Neural cell (in vitro differentiated cells): ENCODE results near the gene VKORC1. TPM values are rescaled to one million over a fixed set of nuclear protein-coding genes. Genes with fewer than 3 reads are reported as not detected.

Source experiments
- H2AFZ ChIP-seq: fragments of 200-600, 300-800 bp; sonication (generic), shearing (Covaris generic); 2 replicates; pipeline ENCODE4 v1.6.0; 2014; ENCODE audit warnings: low read depth, mild to moderate bottlenecking, antibody characterized with exemption, low read length, moderate library complexity
- H3F3A ChIP-seq: fragments of 200-600 bp; shearing (Covaris generic); 2 replicates; pipeline ENCODE4 v1.6.1; 2016; ENCODE audit warnings: mild to moderate bottlenecking, moderate library complexity, mixed read lengths, antibody characterized with exemption, low read length; ENCODE audit not compliant: insufficient read depth, poor library complexity, severe bottlenecking
- H3K27ac ChIP-seq: fragments of 200-600, 300-800 bp; sonication (generic), shearing (Covaris generic); 2 replicates; pipeline ENCODE4 v1.5.1; 2014; ENCODE audit warnings: mild to moderate bottlenecking, low read length, moderate library complexity
- H3K27me3 ChIP-seq: fragments of 300-800, 200-600 bp; sonication (generic), shearing (Covaris generic); 2 replicates; pipeline ENCODE4 v1.6.0; 2014; ENCODE audit warnings: mild to moderate bottlenecking, low read depth, low read length, moderate library complexity; ENCODE audit not compliant: insufficient read depth
- H3K36me3 ChIP-seq: fragments of 300-800, 200-600 bp; sonication (generic), shearing (Covaris generic); 2 replicates; pipeline ENCODE4 v1.5.1; 2014; ENCODE audit warnings: mild to moderate bottlenecking, antibody characterized with exemption, low read length, moderate library complexity; ENCODE audit not compliant: insufficient read depth
- H3K4me2 ChIP-seq: fragments of 300-800, 200-600 bp; sonication (generic), shearing (Covaris generic); 2 replicates; pipeline ENCODE4 v1.6.0; 2014; ENCODE audit warnings: mild to moderate bottlenecking, low read length
- H3K4me3 ChIP-seq: fragments of 300-800, 200-600 bp; sonication (generic), shearing (Covaris generic); 2 replicates; pipeline ENCODE4 v1.5.1; 2014; ENCODE audit warnings: mild to moderate bottlenecking, low read length, moderate library complexity
- H3K79me2 ChIP-seq: fragments of 200-600 bp; shearing (Covaris generic); replicated peaks from 2 replicates; pipeline ENCODE4 v1.6.0; 2014; ENCODE audit warnings: mild to moderate bottlenecking, low read length, moderate library complexity; ENCODE audit not compliant: insufficient read depth
- H3K9ac ChIP-seq: fragments of 300-800, 200-600 bp; sonication (generic), shearing (Covaris generic); 2 replicates; pipeline ENCODE4 v1.6.1; 2016; ENCODE audit warnings: mild to moderate bottlenecking, low read length, mixed read lengths
- H3K9me2 ChIP-seq: fragments of 200-600 bp; shearing (Covaris generic); 2 replicates; pipeline ENCODE4 v1.6.1; 2016; ENCODE audit warnings: mild to moderate bottlenecking, low read length, mixed read lengths; ENCODE audit not compliant: insufficient read depth
- H3K9me3 ChIP-seq: fragments of 200-600, 300-800 bp; sonication (generic), shearing (Covaris generic); 2 replicates; pipeline ENCODE4 v1.6.1; 2016; ENCODE audit warnings: mild to moderate bottlenecking, mixed run types, low read length, moderate library complexity, mixed read lengths
- H4K20me1 ChIP-seq: fragments of 200-600 bp; shearing (Covaris generic); 2 replicates; pipeline ENCODE4 v1.6.1; 2016; ENCODE audit warnings: mild to moderate bottlenecking, mixed run types; ENCODE audit not compliant: insufficient read depth
- EP300 ChIP-seq: fragments of 450-650 bp; conservative IDR thresholded peaks from 2 replicates; pipeline ENCODE4 v1.6.1; 2014; ENCODE audit warnings: antibody characterized with exemption, mild to moderate bottlenecking, moderate library complexity; ENCODE audit not compliant: poor library complexity, severe bottlenecking
- EZH2 ChIP-seq: fragments of 200-600, 300-800 bp; shearing (Covaris generic), sonication (generic); IDR thresholded peaks from 2 replicates; pipeline ENCODE4 v1.6.1; 2014; ENCODE audit warnings: antibody characterized with exemption, low read length, borderline replicate concordance, mild to moderate bottlenecking; ENCODE audit not compliant: insufficient read depth, poor library complexity, severe bottlenecking
- MXI1 ChIP-seq: fragments of 450-650 bp; conservative IDR thresholded peaks from 2 replicates; pipeline ENCODE4 v1.6.1; 2014; ENCODE audit warnings: antibody characterized with exemption, mild to moderate bottlenecking; ENCODE audit not compliant: poor library complexity, severe bottlenecking
- POLR2AphosphoS5 ChIP-seq: IDR thresholded peaks from 2 replicates; pipeline ENCODE4 v1.6.1; 2012
- RAD21 ChIP-seq: fragments of 450-650 bp; conservative IDR thresholded peaks from 2 replicates; pipeline ENCODE4 v1.6.1; 2014; ENCODE audit warnings: antibody characterized with exemption, mild to moderate bottlenecking, moderate library complexity
- REST ChIP-seq: IDR thresholded peaks from 2 replicates; pipeline ENCODE4 v1.6.1; 2012; ENCODE audit warnings: borderline replicate concordance
- SMC3 ChIP-seq: fragments of 450-650 bp; conservative IDR thresholded peaks from 2 replicates; pipeline ENCODE4 v1.6.1; 2014; ENCODE audit warnings: antibody characterized with exemption, mild to moderate bottlenecking, moderate library complexity; ENCODE audit not compliant: poor library complexity
- TAF1 ChIP-seq: IDR thresholded peaks from 2 replicates; pipeline ENCODE4 v1.6.1; 2012; ENCODE audit warnings: low read depth
- polyA plus RNA-seq: library from polyadenylated mRNA; depleted of rRNA; stranded (reverse); fragments of >200 nt; gene quantifications from 2 replicates; pipeline ENCODE4 v1.2.3, GENCODE V29; 2014
- TF ChIP-seq, protein P1 (sequence below): fragments of 450-650 bp; IDR thresholded peaks from 2 replicates; pipeline ENCODE4 v1.5.1; 2014; ENCODE audit warnings: antibody characterized with exemption, mild to moderate bottlenecking, moderate library complexity; ENCODE audit not compliant: poor library complexity, severe bottlenecking

Gene VKORC1
- polyA plus RNA-seq, 1 donor from 2014 or later: 105 TPM

DNA sequence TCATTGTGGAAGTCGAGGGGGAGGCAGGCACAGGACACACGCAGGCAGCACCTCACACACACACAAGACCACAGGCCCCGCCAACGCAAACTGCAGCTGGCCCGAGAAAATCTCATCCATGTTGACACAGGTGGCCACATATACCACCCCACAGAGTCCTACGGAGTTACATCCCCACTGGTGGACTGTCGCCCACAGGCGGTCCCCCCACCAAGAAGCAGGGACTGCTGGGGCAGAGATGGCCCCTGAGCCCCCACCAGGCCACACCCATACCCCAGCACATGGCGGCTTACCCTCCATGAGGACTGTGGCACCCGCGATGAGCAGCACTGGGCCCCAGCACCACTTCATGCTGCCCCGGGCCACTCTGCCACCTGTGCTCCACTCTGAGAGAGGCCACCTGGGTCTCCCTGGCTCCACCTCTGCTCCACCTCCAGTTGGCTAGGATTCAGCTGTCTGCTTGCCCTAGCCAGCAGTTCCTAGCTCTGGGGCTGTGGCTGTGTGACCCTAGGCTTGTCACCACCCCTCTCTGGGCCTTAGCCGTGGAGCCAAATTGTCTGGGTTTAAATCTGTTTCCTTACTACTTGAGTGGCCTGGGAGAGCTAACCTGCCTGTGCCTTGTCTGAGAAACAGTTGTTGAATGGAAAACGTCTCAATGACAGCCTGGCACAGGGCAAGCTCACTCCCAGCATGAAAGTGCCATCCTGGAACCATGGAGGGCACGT is 6.0 kb downstream of the VKORC1 start, which contains the start of gene PRSS53 (continued):
- TF ChIP-seq, protein P1, sequence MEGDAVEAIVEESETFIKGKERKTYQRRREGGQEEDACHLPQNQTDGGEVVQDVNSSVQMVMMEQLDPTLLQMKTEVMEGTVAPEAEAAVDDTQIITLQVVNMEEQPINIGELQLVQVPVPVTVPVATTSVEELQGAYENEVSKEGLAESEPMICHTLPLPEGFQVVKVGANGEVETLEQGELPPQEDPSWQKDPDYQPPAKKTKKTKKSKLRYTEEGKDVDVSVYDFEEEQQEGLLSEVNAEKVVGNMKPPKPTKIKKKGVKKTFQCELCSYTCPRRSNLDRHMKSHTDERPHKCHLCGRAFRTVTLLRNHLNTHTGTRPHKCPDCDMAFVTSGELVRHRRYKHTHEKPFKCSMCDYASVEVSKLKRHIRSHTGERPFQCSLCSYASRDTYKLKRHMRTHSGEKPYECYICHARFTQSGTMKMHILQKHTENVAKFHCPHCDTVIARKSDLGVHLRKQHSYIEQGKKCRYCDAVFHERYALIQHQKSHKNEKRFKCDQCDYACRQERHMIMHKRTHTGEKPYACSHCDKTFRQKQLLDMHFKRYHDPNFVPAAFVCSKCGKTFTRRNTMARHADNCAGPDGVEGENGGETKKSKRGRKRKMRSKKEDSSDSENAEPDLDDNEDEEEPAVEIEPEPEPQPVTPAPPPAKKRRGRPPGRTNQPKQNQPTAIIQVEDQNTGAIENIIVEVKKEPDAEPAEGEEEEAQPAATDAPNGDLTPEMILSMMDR: no peak
- TF ChIP-seq SMC3: no peak
- no peak for TF ChIP-seq RAD21
- TF ChIP-seq POLR2AphosphoS5: no peak

DNA sequence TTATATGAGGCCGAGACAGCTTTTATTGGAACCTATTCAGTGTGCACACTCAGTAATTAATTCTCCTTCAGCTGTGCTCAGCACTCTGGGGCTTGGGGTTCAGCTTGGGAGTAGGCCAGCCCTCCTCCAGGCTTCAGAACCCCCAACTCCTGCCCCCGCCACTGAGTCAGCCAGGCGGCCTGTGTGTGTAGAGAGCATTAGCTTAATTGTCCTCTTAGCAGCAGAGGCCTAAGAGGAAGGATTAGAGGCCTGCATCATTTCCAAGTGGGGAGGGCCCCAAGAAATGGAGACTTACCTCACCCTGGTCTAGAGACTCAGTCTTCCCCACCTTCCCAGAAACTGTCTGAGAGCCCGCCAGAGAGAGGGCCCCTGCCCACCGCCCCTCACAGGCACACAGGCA is 6.6 kb downstream of the VKORC1 start:
- H4K20me1 ChIP-seq: no peaks in the 10 kb centered on the region
- no peaks in the 10 kb centered on the region for H3K36me3 ChIP-seq
- H2AFZ ChIP-seq: no peak overlapping the region
- no peaks in the 10 kb centered on the region for H3K9me3 ChIP-seq
- no peak overlapping the region for H3K27ac ChIP-seq
- TF ChIP-seq TAF1: no peak
- no peak for TF ChIP-seq EZH2
- TF ChIP-seq POLR2AphosphoS5: no peak
- no peak for TF ChIP-seq MXI1
- TF ChIP-seq, protein P1: no peak
- TF ChIP-seq REST: no peak
- no peak overlapping the region for H3K4me2 ChIP-seq
- H3K4me3 ChIP-seq: no peak overlapping the region
- no peak overlapping the region for H3K9ac ChIP-seq
- H3K27me3 ChIP-seq: no peaks in the 10 kb centered on the region
- peaks cover 9% of the 10 kb centered on the region for H3K79me2 ChIP-seq
- no peaks in the 10 kb centered on the region for H3K9me2 ChIP-seq
- no peaks in the 10 kb centered on the region for H3F3A ChIP-seq

GRCh38 chr16:31087481-31087880 is 7.1 kb downstream of the VKORC1 start:
- H3F3A ChIP-seq: no peaks in the 10 kb centered on the region
- no peak overlapping the region for H2AFZ ChIP-seq
- H4K20me1 ChIP-seq: no peaks in the 10 kb centered on the region
- no peak overlapping the region for H3K4me2 ChIP-seq
- no peaks in the 10 kb centered on the region for H3K27me3 ChIP-seq
- no peaks in the 10 kb centered on the region for H3K9me3 ChIP-seq
- no peak overlapping the region for H3K27ac ChIP-seq
- H3K9me2 ChIP-seq: no peaks in the 10 kb centered on the region
- H3K36me3 ChIP-seq: peaks cover under 1% of the 10 kb centered on the region
- TF ChIP-seq SMC3 (no peak), MXI1 (no peak), EP300 (no peak), TAF1 (no peak), REST (no peak), EZH2 (no peak), RAD21 (no peak), POLR2AphosphoS5 (no peak)
- TF ChIP-seq, protein P1: no peak
- peaks cover 4% of the 10 kb centered on the region for H3K79me2 ChIP-seq
- H3K9ac ChIP-seq: no peak overlapping the region
- H3K4me3 ChIP-seq: no peak overlapping the region
